ENCODE data around the gene ANO9. TPM values are rescaled to one million over a fixed set of nuclear protein-coding genes. Genes with fewer than 3 reads are reported as not detected.

ANO9 gene
- total RNA-seq, 2 donors from 2014 or later, result 0.11 to 0.75 TPM

DNA sequence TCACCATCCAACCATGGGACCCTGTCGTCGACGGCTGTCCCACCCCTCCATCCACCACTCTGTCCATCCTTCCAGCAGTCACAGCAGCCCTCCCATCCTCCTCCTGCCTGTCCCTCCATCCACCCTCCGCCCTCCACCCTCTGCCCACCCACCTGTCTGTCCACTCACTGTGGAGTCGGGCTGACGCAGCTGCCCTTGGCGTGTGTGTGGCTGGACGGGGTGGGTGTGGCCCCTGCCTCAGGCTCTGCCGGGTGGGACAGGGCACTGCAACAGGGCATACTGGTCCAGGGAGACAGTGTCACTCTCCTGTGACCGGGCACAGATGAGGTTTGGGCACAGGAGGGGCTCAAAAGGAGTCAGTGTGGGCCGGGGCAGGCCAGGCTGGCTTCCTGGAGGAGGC lies 45.9 kb downstream of the ANO9 start:
- no peak for DNase-seq (ENCODE audit: low spot score)
- Histone ChIP-seq H3K36me3 (no peaks in the 10 kb centered on the region), H3K27ac (no peak overlapping the region), H3K9me3 (no peaks in the 10 kb centered on the region), H3K4me1 (peaks cover 0 to 22% of the 10 kb centered on the region in 2 donors), H3K27me3 (peaks cover 0 to 15% of the 10 kb centered on the region in 2 donors), H3K4me3 (no peak overlapping the region)
- TF ChIP-seq, protein P1, sequence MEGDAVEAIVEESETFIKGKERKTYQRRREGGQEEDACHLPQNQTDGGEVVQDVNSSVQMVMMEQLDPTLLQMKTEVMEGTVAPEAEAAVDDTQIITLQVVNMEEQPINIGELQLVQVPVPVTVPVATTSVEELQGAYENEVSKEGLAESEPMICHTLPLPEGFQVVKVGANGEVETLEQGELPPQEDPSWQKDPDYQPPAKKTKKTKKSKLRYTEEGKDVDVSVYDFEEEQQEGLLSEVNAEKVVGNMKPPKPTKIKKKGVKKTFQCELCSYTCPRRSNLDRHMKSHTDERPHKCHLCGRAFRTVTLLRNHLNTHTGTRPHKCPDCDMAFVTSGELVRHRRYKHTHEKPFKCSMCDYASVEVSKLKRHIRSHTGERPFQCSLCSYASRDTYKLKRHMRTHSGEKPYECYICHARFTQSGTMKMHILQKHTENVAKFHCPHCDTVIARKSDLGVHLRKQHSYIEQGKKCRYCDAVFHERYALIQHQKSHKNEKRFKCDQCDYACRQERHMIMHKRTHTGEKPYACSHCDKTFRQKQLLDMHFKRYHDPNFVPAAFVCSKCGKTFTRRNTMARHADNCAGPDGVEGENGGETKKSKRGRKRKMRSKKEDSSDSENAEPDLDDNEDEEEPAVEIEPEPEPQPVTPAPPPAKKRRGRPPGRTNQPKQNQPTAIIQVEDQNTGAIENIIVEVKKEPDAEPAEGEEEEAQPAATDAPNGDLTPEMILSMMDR (IDR thresholded peaks at IDR 0.05), result no peak

DNA sequence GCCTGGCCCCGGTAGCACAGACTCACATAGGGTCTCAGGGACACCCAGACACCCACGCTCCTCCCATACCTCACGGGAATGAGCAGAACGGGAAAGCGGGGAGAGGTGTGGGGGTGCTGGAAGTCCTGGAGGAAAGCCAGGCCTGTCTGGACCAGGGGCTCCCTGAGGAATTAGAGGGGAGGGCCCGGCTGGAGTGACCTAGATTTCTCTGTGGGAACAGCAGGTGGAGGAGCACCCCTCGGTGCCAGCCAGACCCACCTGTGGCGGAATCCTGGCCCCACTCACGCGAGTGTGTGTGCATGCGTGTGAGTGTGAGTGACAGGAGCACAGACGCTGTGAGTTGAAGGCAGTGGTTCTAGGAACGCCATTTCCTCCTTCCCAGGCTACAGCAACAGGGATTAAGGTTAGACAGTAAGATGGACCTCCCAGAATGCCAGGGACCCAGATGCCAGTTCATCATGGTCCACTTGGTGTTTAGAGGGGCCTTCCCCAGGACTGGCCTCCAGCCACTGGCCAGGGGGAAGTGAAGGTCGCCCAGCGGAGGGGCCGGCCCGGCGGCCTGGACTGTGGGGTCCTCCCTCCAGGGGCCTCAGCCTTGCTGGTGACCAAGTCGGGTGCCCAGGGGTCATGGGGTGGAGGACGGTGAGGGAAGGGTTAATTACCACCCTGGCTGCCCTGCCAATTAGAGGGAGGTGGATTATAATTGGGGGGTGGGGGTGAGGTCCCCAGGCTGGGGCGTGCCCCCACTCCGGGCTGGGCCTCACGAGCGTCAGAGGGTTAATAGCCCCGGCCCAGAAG lies 46.8 kb downstream of the ANO9 start:
- Histone ChIP-seq H3K27ac (no peak overlapping the region), H3K4me3 (no peak overlapping the region), H3K27me3 (peaks cover 0 to 11% of the 10 kb centered on the region in 2 donors), H3K36me3 (no peaks in the 10 kb centered on the region), H3K4me1 (peaks cover 0 to 17% of the 10 kb centered on the region in 2 donors), H3K9me3 (no peaks in the 10 kb centered on the region)
- TF ChIP-seq, protein P1 (IDR thresholded peaks at IDR 0.05), result no peak
- no peak for DNase-seq (ENCODE audit: low spot score)

DNA sequence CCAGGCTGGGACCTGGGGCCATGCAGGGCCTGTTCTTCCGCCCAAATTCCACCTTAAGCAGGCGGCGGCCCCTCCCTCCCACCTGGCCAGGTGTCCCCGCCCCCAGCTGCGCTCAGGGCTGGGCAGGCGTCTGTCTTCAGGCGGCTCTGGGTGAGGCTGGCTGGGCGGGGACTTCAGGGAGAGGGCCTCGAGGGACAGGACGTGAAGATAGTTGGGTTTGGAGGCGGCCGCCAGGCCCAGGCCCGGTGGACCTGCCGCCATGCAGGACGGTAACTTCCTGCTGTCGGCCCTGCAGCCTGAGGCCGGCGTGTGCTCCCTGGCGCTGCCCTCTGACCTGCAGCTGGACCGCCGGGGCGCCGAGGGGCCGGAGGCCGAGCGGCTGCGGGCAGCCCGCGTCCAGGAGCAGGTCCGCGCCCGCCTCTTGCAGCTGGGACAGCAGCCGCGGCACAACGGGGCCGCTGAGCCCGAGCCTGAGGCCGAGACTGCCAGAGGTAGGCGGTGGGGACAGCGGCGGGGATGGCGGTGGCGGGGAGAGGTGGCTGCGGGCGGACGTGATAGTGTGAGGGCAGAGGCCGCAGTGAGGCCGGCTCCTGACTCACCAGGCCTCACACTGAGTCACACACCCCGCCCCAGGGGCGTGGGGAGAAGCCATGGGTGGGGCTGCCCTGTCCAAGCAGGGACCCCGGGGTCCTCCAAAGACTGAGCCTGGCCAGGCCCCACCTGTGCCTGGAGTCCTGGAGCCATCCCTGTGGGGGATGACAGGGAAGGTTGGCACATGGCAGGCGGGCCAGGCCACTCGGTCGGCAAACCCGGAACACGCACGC lies 47.6 kb downstream of the ANO9 start, which contains the start of gene PKP3:
Gene PKP3 (plus strand): TSS at position 176 of the 824 bp plus-strand sequence. CDS start 84 bp downstream, at position 260.
- no peak within 1 kb of the TSS for H3K27ac ChIP-seq
- H3K27me3 ChIP-seq, result peaks cover 0 to 5% of the 10 kb centered on the region in 2 donors
- no peak within 1 kb of the TSS for H3K4me3 ChIP-seq
- no peaks in the 10 kb centered on the region for H3K36me3 ChIP-seq
- peaks cover 0 to 17% of the 10 kb centered on the region in 2 donors for H3K4me1 ChIP-seq
- TF ChIP-seq, protein P1 (IDR thresholded peaks at IDR 0.05), result no peak
- no peak for DNase-seq (ENCODE audit: low spot score)
- H3K9me3 ChIP-seq, result no peaks in the 10 kb centered on the region

DNA sequence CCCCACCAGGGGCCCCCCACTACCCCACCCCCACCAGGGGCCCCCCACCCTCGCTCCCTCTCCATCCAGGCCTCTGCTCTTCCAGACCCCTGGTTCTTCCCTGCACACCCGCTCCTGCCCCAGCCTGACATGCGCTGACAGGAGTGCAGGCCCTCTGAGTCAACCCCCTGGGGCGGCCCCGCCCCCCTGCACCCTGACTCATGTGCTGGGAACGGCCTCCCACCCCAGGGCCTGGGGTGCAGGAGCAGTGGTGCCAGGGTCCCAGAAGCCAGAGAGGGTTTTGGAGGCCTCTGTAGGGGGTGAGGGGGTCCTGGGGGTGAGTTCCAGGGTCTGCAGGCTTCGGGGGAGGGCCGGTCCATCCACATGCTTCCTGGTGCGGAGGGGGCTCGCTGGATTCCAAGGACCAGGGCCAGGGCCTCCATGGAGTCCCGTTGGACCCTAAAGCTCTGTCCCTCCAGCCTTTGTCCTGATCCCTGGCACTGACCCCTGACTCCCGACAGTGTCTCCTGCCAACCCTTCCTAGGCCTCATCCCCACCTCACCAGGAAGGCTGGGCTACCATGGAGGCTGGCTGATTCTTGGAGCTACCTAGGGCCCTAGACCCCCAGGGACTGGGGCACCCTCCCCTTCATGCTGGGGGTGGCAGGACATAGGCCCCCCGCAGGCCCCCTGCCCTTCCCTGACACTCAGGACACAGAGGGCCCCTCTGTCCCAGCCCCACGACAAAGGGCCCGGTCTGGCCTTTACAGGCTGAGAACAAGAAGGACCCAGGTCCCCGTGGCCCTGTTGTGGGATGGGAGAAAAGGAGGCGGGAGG lies 48.4 kb downstream of the ANO9 start:
- no peak for DNase-seq (ENCODE audit: low spot score)
- no peaks in the 10 kb centered on the region for H3K27me3 ChIP-seq
- H3K27ac ChIP-seq, result no peak overlapping the region
- no peaks in the 10 kb centered on the region for H3K9me3 ChIP-seq
- no peak overlapping the region for H3K4me3 ChIP-seq
- H3K4me1 ChIP-seq, result peaks cover 0 to 17% of the 10 kb centered on the region in 2 donors
- H3K36me3 ChIP-seq, result no peaks in the 10 kb centered on the region
- TF ChIP-seq, protein P1 (IDR thresholded peaks at IDR 0.05), result no peak

DNA sequence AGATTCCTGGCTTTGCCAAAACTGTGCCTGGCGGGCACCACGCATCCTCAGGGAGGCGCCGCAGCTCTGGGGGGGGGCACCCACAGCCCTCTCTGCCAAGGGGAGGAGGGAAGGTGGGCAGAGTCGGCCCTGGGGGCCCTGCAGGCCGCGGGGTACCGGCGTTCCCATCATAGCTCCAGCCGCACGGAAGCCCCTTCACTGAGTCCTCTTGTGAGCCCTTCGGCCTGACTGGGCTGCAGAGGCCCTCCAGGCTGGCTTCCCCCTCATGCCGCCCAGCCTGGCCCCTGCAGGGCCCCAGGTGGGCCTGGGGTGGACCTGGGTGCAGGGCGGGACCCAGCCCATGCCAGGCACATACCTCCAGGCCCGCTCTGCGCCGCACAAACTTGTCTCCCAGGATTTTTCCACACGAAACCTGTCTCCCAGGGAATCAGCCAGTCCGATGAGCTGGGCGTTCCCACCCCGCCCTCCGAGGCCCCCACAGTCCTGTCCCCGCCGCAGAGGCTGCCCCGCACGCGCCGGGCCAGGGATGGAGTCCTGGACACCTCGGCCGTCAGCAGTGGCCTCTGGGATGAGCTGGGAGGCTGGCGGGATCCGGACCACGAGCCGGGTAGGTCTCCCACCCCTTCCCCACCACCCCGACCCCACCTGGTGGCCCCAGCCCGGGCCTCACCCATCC lies 49.6 kb downstream of the ANO9 start:
- peaks cover 0 to 12% of the 10 kb centered on the region in 2 donors for H3K4me1 ChIP-seq
- no peaks in the 10 kb centered on the region for H3K36me3 ChIP-seq
- H3K27ac ChIP-seq, result no peak overlapping the region
- H3K9me3 ChIP-seq, result no peaks in the 10 kb centered on the region
- no peak for DNase-seq (ENCODE audit: low spot score)
- H3K27me3 ChIP-seq, result no peaks in the 10 kb centered on the region
- TF ChIP-seq, protein P1 (IDR thresholded peaks at IDR 0.05), result no peak
- H3K4me3 ChIP-seq, result no peak overlapping the region

Data from right atrium auricular region (tissue), 2 donors.